Caki2 (cell line): ENCODE measurements around the gene POU2AF3. TPM values are rescaled to one million over a fixed set of nuclear protein-coding genes. Genes with fewer than 3 reads are reported as not detected.

Experiments used
- total RNA-seq: library from RNA; depleted of rRNA; stranded (reverse); fragments of >200 nt; shearing (Covaris generic); gene quantifications from 2 replicates; pipeline ENCODE4 v1.2.3, GENCODE V29; 2014; ENCODE audit warnings: low replicate concordance; rRNA removed

POU2AF3 gene
- total RNA-seq, 1 experiment from 2014 or later, result not detected

Other genes with a start within 250 kb of the POU2AF3 start
- not detected in 2 replicates for gene POU2AF2, start 52.8 kb upstream of the POU2AF3 start, total RNA-seq
- gene POU2AF1, start 80.7 kb downstream of the POU2AF3 start, total RNA-seq, result not detected in 2 replicates
- gene BTG4, start 213.8 kb downstream of the POU2AF3 start, total RNA-seq, result not detected in 2 replicates
- gene HOATZ, start 216.2 kb downstream of the POU2AF3 start, total RNA-seq, result not detected in 2 replicates
- not detected in 2 replicates for gene LAYN, start 242.2 kb downstream of the POU2AF3 start, total RNA-seq